ENCODE results near the gene HMGCLL1. TPM values are rescaled to one million over a fixed set of nuclear protein-coding genes. Genes with fewer than 3 reads are reported as not detected.

Gene HMGCLL1
- total RNA-seq, 4 donors from 2014 or later: 0.55 to 0.64 TPM; not detected in 2

GRCh38 chr6:55545791-55546190 lies 33.2 kb downstream of the HMGCLL1 start:
- intact Hi-C loops (cut with DNase I; ENCODE audit: low total_unique reads) (no loop called here), in situ Hi-C loops (cut with MboI; ENCODE audit: low pct_ligation_motif_present in 1 of 4, low pct_unique_long_range_greater_than_20kb in 1 of 4, low sequenced_read_pairs in 3 of 4) (no loop called here)
- TF ChIP-seq CTCF (IDR thresholded peaks at IDR 0.05) (no peak), POLR2A (IDR thresholded peaks at IDR 0.05) (no peak)
- no peak overlapping the region for H3K27ac ChIP-seq
- no peaks in the 10 kb centered on the region for H3K36me3 ChIP-seq
- no peak overlapping the region for H3K4me3 ChIP-seq
- no peaks in the 10 kb centered on the region for H3K4me1 ChIP-seq
- no peak for DNase-seq
- no peaks in the 10 kb centered on the region for H3K9me3 ChIP-seq
- no peaks in the 10 kb centered on the region for H3K27me3 ChIP-seq

GRCh38 chr6:55543633-55544309 lies 35.2 kb downstream of the HMGCLL1 start:
- DNase-seq: no peak
- no peak overlapping the region for H3K27ac ChIP-seq
- in situ Hi-C loops (cut with MboI; ENCODE audit: low pct_ligation_motif_present in 1 of 4, low pct_unique_long_range_greater_than_20kb in 1 of 4, low sequenced_read_pairs in 3 of 4): no loop called here

GRCh38 chr6:55541024-55541423 lies 38.0 kb downstream of the HMGCLL1 start:
- Histone ChIP-seq H3K4me3 (no peak overlapping the region), H3K4me1 (no peaks in the 10 kb centered on the region), H3K27me3 (no peaks in the 10 kb centered on the region), H3K9me3 (no peaks in the 10 kb centered on the region), H3K27ac (no peak overlapping the region), H3K36me3 (no peaks in the 10 kb centered on the region)
- WGBS, 2 donors (ENCODE audit: low coverage in 1 of 2): 85 to 86% methylated on average over 1 of the region's 1 CpG
- DNase-seq: no peak
- no peak for TF ChIP-seq POLR2A (IDR thresholded peaks at IDR 0.05)
- TF ChIP-seq EP300 (IDR thresholded peaks at IDR 0.05; ENCODE audit: low read depth): no peak
- no peak for TF ChIP-seq CTCF (IDR thresholded peaks at IDR 0.05)
- no peak for TF ChIP-seq POLR2AphosphoS5 (IDR thresholded peaks at IDR 0.05)
- intact Hi-C loops (cut with DNase I; ENCODE audit: low total_unique reads) (no loop called here), in situ Hi-C loops (cut with MboI; ENCODE audit: low pct_ligation_motif_present in 1 of 4, low pct_unique_long_range_greater_than_20kb in 1 of 4, low sequenced_read_pairs in 3 of 4) (no loop called here)

More at GRCh38 chr6:55543633-55544309, 35.2 kb downstream of the HMGCLL1 start:
- TF ChIP-seq POLR2AphosphoS5 (IDR thresholded peaks at IDR 0.05) (no peak), EP300 (IDR thresholded peaks at IDR 0.05; ENCODE audit: low read depth) (no peak), POLR2A (IDR thresholded peaks at IDR 0.05) (no peak), CTCF (IDR thresholded peaks at IDR 0.05) (no peak)
- 79 to 89% methylated on average over 2 to 4 of the region's 4 CpGs for WGBS, 2 donors (ENCODE audit: low coverage in 1 of 2)
- H3K4me1 ChIP-seq: no peaks in the 10 kb centered on the region
- H3K27me3 ChIP-seq: no peaks in the 10 kb centered on the region
- H3K4me3 ChIP-seq: no peak overlapping the region
- intact Hi-C loops (cut with DNase I; ENCODE audit: low total_unique reads): no loop called here
- no peaks in the 10 kb centered on the region for H3K36me3 ChIP-seq
- no peaks in the 10 kb centered on the region for H3K9me3 ChIP-seq

GRCh38 chr6:55536391-55536956 lies 42.5 kb downstream of the HMGCLL1 start:
- TF ChIP-seq POLR2A (IDR thresholded peaks at IDR 0.05): no peak
- TF ChIP-seq EP300 (IDR thresholded peaks at IDR 0.05; ENCODE audit: low read depth): no peak
- TF ChIP-seq CTCF (IDR thresholded peaks at IDR 0.05): no peak
- no peak for TF ChIP-seq POLR2AphosphoS5 (IDR thresholded peaks at IDR 0.05)
- 25 to 32% methylated on average over 2 of the region's 2 CpGs for WGBS, 2 donors (ENCODE audit: low coverage in 1 of 2)
- Histone ChIP-seq H3K27me3 (no peaks in the 10 kb centered on the region), H3K4me3 (no peak overlapping the region), H3K9me3 (no peaks in the 10 kb centered on the region), H3K36me3 (no peaks in the 10 kb centered on the region), H3K4me1 (no peaks in the 10 kb centered on the region), H3K27ac (no peak overlapping the region)
- intact Hi-C loops (cut with DNase I; ENCODE audit: low total_unique reads) (no loop called here), in situ Hi-C loops (cut with MboI; ENCODE audit: low pct_ligation_motif_present in 1 of 4, low pct_unique_long_range_greater_than_20kb in 1 of 4, low sequenced_read_pairs in 3 of 4) (no loop called here)
- no peak for DNase-seq
